Fibroblast of mammary gland (primary cell): Measurements from ENCODE around the gene STIMATE.

Source experiments
- DNase-seq: peaks from one replicate; pipeline ENCODE4 v3.0.0-alpha.2; 2010; ENCODE audit warnings: low read depth
- H3K4me3 ChIP-seq: 2 replicates; pipeline ENCODE4 v1.5.1; 2011; ENCODE audit warnings: low read depth, mild to moderate bottlenecking, low read length, moderate library complexity; ENCODE audit not compliant: control insufficient read depth
- CTCF ChIP-seq: conservative IDR thresholded peaks from 2 replicates; pipeline ENCODE4 v1.5.1; 2011; ENCODE audit warnings: low read depth, low read length, inconsistent platforms; ENCODE audit not compliant: control insufficient read depth, insufficient read depth

STIMATE gene

GRCh38 chr3:52809662-52810377 is 87.5 kb downstream of the STIMATE start:
- DNase-seq: no peak
- no peak for TF ChIP-seq CTCF
- no peak overlapping the region for H3K4me3 ChIP-seq

- H3K4me3 ChIP-seq: no peak overlapping the region
- no peak for TF ChIP-seq CTCF
- DNase-seq: no peak
These were observed 88.2 kb downstream of the STIMATE start for GRCh38 chr3:52809149-52809548.

GRCh38 chr3:52805270-52806039 is 91.9 kb downstream of the STIMATE start:
- DNase-seq: no peak
- no peak for TF ChIP-seq CTCF

GRCh38 chr3:52801839-52802238 is 95.5 kb downstream of the STIMATE start:
- DNase-seq: no peak
- TF ChIP-seq CTCF: no peak
- H3K4me3 ChIP-seq: no peak overlapping the region

More at GRCh38 chr3:52805270-52806039, 91.9 kb downstream of the STIMATE start:
- H3K4me3 ChIP-seq: no peak overlapping the region

GRCh38 chr3:52800079-52800478 is 97.3 kb downstream of the STIMATE start:
- no peak overlapping the region for H3K4me3 ChIP-seq
- DNase-seq: peak; percentile 19

GRCh38 chr3:52798978-52799476 is 98.3 kb downstream of the STIMATE start:
- peak; percentile 63 for TF ChIP-seq CTCF
- no peak overlapping the region for H3K4me3 ChIP-seq
- peak; percentile 12 for DNase-seq

More at GRCh38 chr3:52800079-52800478, 97.3 kb downstream of the STIMATE start:
- no peak for TF ChIP-seq CTCF
